GM18861 (cell line): ENCODE measurements around the gene PLVAP.

Experiments used
- ATAC-seq: cut with Tn5 transposase; IDR thresholded peaks from one replicate; pipeline ENCODE4 v1.9.1; 2021; ENCODE audit not compliant: unreplicated experiment

Gene PLVAP

DNA sequence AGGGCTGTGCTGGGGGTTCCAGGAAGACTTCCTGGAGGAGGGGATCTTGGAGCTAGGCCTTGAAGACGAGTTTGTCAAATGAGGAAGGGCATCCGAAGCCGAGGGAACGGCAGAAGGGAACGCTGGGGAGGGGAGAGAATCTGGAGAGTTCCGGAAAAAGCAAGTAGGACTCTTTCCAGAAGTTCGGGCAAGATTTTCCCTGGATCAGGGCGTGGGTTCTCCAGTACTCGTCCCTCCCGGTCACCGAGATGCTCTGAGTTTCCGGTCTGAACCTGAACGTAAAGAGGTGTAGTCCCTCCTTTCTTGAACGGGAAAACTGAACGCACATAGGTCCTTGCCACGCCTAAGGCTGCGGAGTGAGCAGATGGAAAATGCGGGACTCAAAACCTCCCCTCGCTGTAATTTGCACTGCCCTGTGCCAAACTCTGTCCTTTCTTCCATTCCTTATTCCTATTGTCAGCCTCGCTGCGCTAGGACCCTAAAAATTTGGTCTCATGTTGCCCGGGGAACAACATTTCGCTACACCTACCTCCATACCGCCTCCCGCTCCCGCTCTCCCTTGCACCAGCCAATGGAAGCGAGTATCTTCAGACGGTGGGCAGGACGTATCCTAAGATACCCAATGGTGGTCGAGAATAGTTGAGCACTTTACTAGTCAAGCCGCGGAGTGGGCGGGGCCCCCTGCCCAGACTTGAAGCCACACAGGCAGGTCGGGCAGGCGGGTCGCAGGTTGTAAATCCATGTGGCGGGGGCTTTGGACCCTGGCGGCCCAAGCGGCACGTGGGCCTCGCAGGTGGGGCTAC, 40.1 kb downstream of the PLVAP start, which contains the start of gene GTPBP3:
Gene GTPBP3 (plus strand): TSS at position 682 of the 803 bp plus-strand sequence. CDS start 59 bp downstream, at position 741.
- peak; percentile 81 for ATAC-seq

DNA sequence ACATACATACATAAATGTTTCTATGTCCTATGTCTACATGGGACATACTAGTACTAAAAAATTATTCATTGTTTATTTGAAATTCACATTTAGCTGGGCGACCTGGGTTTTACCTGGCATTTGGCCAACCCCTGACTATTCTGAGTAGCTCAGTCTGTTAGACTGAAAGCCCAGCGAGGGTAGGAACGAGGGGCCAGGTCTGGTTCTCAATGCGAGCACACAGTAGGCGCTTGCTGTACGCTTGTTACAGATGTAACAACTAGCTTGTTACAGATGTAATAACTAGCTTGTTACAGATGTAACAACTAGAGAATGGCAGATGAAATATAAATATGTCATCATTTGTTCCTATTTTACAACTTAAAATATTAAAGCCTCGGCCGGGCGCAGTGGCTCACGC, 41.6 kb downstream of the PLVAP start:
- ATAC-seq = no peak

DNA sequence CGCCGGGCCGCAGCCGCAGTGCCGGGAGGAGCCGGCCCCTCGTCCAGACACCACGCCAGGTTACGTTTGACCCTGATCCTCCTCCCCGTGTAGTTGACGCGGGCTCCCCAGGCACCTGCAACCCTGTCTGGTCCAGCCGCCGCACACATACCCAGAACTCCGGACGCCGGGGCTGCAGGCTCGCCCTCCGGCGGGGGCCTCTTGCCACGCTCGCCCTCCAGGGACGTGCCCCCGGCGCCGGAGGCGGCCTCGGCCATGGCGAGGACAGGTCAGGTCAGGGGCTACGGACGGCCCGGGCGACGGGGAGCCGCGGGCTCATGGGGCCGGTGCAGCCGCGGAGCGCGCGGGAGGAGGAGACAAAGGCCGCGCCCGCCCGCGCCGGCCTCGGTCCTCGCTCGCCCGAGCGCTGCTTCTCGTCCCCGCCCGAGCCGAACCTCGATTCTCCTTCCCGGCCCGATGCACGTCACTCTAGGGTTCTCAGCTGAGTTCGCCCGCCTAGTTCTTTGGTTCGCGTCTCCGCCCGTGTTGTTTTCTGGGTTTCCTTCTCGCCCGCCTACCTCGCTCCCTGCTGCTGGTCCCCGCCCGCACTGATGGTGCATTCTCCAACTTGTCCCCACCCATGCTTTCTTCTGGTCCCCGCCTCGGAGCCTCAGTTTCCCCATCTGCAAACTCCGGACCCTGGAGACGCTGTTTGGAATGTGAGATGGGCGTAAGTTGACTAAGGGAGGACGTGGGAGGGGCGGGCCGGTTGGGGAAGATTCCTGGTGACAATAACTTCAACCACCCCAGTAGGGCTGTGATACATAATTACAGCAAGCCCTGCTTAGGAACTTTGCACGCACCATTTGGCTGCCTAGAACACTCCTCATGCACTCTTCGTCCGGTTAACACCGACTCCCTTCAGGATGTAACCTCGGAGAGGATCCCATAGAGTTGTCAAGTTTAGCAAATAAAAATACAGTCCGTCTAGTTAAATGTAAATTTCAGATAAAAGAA, 42.4 kb downstream of the PLVAP start, which contains the start of gene ANO8:
Gene ANO8 (minus strand): TSS at position 442 of the 996 bp plus-strand sequence. CDS start 185 bp downstream, at position 257.
- peak; percentile 32 for ATAC-seq

DNA sequence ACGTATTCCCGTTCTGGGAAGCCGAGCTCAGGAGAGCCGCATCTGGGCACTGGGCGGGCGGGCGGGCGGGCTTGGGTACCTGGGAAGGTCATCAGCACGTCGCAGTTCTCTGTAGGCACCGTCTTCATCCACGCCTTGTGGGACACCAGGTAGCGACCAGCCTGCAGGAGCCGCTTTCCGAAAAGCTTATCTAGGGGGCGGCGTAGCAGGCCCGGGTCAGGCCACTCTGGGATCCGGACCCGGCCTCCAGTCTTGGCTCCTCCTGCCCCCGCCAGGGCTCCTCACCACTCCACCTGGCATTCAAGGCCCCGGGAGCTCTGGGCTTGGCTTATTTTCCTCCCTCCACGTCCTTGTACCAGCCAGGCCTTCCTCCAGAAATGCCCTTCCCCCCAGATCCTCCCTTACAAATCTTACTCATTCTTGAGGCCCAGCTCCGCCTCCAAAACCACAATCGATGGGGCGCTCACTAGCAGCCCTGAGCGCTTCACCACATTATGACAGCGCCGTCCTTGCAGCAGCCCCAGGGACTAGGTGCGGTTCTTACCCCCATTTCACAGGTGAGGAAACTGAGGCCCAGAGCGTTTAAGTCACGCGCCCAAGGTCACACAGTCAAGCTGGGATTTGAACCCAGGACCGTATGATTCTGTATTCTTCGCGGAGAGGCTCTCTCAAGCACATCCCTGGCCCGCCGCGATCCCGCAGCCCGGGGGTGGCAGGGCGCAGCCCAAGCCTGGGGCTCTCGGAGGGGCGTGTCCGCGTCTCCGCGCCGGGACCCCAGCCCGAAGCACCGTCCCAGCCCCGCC, 43.3 kb downstream of the PLVAP start:
- no peak for ATAC-seq

DNA sequence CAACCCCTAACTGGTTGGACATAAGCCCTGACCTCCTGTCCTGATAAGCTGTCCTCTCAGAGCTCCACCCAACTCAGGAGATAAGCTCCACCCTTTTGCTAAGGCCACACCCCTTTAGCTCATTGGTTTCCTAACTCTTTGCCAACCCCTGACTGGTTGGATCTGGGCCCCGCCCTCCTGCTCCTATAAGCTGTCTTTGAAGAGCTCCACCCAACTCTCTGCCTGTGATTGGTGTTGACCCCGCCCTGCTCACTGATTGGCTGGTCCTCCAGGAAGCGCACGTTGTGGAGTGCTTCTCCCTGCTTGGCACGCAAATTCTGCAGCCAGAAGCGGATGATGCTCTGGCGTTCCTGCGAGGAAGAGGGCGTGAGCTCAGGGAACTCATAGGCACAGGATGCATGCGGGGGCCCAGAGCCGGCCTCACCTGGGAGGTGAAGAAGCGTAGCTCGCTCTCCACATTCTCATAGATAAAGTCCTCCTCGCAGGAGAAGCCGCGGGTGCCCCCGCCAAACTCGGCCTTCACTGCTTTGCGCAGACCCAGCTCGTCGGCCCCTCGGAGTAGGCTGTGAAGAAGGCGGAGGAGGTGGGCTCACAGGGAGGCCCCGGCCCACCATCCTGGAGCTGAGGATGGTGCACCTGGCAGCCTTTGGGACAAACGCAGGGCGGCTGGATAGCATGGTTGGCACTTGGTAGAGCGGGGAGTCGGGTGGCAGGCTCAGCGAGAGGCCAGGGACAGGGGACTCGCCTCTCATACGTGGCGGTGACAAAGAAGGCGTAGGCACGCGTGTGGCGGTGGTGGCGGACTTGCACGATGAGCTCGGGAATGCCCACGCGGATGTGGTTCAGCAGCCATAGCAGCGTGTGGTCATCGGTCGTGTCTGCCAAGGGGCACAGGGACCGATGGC, 44.2 kb downstream of the PLVAP start:
- ATAC-seq = no peak

DNA sequence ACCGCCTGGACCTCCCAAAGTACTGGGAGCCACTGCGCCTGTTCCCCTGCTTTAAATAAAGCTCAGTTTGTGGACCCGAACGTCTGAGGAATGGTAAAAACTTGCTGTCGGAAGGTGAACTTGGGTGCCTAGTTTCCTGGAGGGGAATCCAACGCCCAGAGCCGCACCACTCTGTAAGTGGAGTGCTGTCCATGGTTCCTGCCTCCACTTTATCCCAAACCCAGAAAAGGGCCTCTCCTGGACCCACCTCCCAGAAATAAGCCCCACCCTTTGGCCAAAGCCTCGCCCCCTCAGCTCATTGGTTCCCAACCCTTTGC, 44.8 kb downstream of the PLVAP start:
- ATAC-seq = no peak

DNA sequence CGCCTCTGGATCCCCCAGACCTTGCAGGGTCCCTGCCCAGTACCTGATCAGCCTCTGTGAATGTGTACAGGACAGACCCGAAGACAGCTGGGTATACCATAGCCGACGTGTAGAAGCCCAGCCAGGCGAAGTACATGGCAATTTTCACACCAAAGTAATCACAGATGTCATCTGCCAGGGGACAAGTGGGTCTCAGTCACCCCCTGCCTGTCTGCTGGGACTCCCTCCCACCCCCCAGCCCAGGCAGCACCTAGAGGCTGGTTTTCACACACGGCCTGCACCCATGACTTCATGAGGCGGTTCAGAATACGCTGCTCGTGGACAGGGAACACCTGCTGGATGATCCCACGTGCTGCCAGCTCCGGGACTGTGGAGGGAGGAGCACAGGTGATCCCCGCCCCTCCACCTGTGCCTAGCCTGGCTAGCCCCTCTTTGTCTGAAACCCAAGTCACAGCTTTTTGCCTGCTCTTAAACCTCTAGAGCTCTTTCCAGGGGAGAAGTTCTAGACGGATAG, 46.0 kb downstream of the PLVAP start:
- ATAC-seq = no peak

DNA sequence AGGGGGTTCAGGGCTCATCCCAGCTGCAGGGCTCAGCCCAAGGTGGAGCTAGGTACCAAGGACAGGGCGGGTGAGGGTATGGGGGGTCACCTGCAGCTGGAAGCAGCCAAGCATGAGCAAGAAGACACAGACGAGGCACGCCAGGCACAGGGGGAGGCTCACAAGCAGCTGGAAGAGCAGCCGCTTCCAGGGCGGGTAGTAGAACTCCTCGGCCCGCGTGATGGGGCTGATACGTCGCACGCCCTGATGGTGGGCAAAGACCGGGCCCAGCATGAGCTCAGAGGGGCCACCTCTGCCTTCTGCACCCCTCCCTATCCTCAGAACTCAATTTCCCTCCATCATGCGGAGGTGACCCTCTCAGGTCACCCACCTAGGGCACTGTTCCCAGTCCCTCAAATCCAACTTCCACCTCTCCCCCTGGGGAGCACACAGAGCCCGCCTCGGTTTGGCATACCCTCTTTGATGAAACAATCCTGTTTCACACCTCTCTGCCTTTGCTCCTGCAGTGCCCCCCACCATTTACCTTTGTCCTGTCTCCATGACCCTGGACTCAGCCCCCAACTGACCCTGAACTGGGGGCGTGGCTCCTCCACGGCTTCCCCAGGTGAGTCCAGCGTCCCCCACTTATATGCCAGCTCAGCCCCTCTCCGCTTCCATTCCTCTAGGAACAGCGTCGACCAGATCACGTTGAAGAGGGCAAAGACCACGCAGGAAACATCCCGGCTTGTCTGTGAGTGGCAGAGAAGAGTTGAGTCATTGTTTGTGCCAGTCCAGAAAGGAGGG, 46.7 kb downstream of the PLVAP start:
- ATAC-seq = no peak

DNA sequence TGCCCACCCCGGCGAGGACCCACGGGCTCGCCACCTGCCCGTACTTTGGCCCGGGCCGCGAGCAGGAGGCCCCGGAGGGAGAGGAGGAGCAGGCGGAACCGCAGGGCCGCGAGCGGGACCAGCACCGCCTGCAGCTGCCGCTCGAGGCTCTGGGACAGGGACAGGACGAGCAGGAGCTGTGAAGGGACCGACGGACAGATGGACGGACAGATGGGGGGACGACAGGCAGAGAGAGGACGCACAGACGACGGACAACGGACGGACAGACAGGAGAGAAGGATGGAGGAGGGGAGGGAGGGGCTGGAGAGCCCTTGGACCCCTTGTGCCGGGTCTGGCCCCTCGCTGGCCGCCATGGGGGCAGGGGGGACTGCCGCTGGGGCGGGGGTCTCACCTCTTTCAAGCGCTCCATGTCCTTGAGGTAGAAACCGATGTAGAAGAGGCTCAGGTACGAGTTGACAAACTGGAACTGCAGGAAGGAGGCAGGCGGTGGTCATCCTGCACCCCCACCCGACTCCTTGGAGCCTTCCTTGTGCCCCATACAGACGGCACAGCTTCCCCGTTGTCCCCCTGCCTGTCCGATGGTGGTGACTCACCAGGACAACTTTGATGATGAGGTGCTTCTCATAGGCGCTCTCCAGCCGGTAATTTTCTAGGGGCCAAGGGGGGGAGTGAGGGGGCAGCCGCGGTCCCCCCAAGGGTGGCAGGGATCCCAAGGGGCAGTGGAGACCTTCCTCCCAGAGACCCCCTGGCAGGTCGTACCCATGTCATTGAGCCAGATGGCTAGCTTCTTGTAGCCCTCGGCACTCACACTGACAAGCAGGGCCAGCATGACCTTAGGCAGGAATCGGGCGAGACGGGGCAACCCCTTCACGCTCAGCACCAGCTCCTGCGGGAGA, 47.5 kb downstream of the PLVAP start:
- ATAC-seq = no peak

DNA sequence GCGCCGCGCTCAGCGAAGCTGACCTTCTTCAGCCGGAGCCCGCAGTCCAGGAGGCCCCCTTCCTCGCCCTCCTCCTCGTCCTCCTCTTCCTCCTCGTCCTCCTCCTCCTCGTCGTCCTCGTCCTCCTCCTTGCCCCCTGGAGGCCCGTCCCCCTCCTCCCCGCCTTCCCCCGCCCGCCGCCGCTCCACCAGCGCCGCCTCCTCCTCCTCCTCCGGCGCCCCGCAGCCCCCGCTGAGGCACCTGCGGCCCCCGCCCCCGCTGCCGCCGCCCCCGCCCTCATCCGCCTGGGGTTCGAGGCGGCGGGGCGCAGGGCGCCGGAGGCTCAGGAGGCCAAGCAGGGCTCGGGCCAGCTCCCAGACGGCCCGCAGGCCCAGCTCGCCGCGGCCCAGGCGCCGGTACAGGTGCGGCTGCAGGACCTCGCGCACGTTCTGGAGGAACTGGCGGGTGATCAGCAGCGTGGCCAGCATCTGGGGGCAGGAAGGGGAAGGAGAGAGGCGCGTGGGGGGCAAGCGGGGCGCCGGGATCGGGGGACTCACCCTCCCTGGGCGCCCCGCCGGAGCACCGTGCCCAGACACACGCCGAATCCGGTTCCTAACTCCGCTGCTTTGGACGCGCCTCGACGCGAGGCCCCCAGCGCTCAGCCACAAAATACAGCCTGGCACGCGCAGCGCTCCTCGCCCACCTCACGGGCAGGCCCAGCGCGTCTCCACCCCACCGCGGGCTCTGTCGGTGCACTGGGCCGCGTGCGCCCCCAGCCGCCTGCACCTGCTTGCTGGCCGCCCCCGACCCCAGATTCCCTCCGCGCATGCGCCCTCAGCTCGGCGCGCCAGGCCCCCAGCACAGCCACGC, 48.4 kb downstream of the PLVAP start:
- no peak for ATAC-seq

DNA sequence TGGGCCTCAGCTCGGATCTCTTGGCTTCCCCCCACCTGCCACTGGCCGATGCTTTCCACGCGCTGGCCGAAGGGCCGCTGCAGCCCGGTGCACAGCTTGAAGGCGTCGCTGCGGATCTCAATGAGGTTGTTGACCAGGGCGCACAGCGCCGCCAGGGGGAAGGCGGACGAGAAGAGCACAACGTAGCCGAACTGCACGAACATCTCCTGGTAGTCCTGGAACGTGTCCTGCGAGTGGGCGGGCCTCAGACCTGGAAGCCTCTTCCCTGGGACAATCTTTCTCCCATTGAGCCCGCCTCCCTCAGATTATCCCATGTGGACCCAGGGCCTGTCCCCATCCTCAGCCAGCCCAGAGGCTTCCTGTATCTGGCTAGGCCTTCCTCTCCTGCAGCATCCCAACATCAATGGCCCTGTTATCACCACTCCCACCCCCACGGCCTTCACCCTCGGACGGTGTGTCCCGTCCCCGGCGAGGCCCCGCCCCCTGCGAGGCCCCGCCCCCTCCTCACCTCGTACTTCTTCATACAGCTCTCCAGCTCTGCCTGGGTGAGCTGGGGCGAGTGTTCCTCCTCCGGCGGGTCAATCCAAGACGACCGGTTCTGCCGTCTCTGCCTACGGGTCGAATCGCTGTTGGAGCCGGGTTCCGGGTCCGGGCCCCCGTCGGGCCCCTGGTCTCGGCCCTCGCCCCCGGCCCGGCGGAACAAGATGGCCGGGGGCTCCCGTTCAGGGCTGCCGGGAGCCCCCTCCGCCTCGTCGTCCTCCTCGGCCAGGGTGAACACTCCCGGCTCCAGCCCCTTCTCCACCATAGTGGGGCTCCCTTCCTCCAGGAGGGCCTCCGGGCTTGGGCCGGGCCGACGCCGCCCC, 49.3 kb downstream of the PLVAP start:
- ATAC-seq = no peak

DNA sequence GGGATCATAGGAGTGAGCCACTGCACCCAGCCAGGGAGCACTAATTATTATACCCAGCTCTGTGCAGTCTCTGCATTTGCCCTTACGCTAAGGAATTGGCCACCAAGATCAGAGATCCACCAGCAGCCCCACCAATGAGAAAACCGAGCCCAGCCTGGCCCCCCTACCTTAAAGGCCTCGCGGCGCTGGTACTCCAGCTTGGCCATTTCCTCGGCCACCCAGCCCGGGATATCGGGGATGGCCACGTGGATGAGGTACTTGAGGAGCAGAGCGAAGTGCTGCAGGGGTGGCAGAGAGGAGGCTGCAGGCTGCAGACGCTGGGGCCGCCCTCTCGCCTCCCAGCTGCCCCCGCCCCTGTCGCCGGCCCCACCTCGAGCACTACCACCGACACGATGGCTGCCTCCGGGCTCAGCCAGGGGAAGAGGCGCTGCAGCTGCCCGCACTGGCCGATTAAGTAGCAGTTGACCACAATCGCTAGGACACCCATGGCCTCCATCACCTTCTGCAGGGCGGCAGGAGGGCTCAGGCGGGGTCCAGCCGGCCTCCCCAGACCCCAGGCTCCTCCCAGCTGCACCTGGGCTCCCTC, 50.0 kb downstream of the PLVAP start:
- ATAC-seq = no peak

DNA sequence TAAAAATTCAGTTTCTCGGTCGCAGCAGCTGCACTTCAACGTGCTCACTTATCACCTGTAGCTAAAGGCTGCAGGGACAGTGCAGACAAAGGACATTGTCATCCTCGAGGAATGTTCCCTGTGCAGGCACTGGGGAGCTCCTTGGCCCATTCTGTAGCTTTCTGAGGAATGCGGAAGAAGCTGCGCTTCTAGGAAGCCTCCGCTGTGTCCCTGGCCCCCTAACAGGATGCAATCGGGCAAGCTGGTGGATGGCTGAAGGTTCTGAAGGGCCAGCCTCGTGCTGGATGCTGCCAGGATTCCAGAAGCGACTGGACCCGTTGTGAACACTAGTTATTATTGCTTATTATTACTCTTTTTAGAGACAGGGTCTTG, 50.6 kb downstream of the PLVAP start:
- no peak for ATAC-seq

DNA sequence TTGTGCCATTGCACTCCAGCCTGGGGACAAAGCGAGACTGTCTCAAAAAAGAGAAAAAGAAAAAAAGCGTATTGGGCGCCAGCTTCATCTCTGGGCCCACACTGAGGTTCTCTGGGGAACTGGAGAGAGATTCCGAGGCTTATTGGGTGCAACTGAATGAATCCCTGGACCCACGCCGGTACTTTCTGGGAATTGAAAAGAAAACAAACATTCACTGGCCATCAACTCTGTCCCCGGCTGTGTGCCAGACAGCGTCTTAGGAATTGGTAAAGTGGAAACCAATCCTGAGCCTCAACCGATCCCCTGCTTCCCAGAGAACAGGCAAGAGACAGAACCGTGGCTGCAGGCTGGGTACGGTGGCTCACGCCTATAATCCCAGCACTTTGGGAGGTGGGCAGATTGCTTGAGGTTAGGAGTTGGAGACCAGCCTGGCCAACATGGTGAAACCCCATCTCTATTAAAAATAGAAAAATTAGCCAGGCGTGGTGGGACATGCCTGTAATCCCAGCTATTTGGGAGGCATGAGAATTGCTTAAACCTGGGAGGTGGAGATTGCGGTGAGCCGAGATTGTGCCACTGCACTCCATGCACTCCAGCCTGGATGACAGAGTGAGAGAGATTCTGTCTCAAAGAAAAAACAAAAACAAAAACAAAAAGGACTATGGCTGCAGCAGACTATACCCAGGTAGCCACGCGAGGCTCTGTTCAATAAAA, 51.1 kb downstream of the PLVAP start:
- no peak for ATAC-seq

DNA sequence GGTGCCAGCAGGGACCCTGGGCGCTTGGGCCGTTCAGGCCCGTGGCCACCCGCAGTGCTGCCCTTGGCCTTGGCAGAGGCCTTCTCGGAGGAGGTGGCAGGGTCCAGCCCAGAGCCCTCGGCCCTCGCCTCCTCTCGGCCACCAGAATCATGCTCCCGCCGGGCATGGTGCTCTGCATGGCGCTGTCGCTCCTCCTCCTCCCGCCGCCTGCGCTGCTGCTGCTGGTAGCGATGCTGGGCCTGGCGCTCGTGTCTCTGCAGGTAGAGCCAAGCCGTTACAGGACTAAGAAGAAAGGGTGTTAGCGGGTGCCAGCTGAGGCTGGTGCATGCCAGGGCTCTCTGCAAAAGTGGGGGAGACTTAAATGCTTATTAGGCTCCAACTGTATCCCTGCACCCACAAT, 52.0 kb downstream of the PLVAP start:
- no peak for ATAC-seq
